GM19452 (cell line): ENCODE measurements around the gene JMJD8.

Source experiments
- ATAC-seq: cut with Tn5 transposase; IDR thresholded peaks from one replicate; pipeline ENCODE4 v1.9.1; 2021; ENCODE audit not compliant: unreplicated experiment

Gene JMJD8

DNA sequence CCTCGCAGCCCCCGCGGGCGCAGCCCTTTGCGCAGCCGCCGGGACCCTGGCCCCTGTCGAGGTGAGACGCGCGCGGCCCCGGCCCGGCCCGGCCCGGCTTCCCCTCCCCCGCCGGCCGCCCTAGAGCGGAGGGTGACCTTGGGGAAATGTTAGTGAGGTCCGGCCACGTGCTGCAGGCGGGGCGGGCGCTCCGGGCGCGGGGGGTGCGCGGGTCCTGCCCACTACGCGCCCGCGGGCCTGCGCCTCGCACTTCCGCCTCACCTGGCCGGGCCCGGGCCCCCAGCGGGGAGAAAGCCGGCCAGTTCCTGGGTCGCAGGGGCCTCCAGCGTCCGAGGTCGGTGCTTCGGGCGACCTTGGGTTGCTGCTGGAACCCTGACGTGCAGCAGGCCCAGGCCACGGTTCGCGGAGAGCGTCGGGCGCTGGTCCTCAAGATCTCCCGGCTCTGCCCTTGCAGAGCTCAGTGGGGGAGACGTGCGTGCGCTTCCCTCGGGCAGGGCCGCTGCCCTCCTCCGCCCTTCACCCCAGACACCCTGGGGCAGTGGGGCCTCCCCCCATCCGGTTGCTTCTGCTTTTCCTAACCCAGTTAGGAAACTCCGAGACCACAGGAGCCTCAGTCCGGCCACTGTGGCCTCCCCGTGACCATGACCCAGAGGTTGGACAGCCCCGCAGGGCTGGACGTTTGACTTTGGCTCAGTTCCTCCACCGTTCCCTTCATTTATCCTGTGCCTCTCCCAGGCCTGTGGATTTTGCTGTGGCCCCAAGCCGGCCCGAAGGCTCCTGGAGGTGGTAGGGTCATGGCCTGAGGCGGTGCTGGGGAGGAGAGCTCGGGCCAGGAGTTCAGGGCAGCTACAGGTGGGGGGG lies 41.7 kb downstream of the JMJD8 start:
- ATAC-seq, result peak; percentile 32

DNA sequence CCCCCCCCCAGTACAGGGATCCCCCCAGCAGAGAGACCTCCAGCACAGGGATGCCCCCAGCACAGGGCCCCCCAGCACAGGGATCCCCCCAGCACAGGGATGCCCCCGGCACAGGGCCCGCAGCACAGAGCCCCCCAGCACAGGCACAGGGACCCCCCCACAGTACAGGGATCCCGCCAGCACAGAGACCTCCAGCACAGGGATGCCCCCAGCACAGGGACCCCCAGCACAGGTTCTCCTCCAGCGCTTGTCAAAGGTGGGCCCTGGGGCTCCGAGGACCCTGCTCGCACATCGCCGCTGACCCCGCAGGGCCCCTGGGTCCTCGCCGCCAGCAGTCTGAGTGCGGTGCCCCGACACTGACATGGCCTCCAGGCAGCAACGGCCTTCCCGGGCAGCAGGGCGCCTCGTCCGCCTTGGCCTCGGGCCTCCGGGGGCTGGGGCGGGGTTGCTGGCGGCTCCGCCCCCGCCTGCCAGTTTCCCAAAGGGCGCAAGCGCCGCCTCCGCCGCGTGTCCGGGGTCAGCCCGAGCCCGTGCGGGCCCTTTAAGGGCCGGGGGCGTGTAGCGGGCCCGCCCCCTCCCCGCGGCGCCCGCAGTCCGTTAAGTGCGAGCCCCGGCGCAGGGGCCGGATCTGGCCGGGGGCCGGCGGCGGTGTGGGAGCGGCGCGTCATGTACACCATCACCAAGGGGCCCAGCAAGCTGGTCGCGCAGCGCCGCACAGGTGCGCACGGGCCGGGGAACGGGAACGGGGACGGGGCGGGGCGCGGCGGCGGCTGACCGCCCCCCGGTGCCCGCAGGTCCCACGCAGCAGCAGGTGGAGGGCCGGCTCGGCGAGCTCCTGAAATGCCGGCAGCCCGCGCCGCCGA lies 42.6 kb downstream of the JMJD8 start, which contains the start of gene MCRIP2:
MCRIP2 (plus strand) TSS at position 503 of the 863 bp plus-strand sequence; CDS start at position 667, 164 bp downstream.
- ATAC-seq, result peak; percentile 47

DNA sequence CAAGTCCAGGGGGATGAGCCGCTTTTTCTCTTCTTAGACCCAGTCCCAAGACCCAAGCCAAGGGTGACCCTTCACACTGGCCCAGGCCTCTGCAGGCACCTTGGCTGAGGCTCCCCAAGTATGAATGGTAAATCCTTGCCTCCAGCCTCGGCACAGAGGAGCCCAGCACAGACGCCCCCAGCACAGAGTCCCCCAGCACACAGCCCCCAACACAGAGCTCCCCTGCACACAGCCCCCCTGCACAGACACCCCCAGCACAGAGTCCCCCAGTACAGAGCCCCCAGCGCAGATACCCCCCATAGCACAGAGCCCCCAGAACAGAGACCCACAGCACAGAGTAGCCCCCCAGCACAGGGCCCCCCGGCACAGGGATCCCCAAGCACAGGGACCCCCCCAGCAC lies 43.5 kb downstream of the JMJD8 start:
- ATAC-seq, result no peak

DNA sequence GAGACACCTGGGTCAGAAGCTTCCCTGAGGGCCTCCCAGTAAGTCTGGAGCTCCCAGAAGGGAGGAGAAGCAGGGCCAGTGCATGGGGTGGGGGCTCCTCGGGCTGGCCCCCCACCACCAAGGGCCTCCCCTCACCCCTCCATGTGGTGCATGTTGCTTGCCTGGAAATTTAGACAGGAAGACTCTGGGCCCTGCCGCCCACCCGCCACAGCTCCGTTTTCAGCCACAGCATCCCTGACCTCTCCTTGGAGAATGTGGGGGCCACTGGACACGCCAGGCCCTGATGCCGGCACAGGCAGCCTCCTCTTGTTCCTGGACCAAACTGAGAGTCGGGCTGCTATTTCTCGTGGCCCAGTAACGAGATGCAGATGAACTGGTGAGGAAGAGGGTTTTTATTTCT lies 45.3 kb downstream of the JMJD8 start:
- no peak for ATAC-seq

DNA sequence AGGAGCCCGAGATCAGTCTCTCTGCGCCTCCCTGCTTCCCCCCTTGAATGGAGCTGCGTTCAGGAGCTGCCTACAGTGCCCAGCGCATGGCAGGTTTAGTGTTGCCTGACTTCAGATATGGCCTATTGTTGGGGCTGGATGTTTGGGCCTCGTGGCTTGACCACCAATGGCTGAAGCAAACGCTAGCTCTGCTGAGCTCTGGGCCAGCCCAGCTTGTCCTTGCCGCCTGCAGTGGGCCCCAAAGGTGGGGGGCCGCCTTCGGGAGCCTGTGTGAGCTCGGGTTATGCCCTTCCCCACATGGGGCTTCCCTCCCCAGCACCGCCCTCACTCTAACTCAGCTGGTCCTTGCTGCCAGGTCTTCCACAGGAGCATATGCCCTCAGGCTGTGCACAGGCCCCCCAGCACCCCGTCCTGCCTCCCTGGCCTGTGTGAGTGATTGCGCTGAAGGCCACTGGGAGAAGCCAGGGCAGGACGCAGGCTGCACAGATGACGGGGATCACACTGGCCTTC lies 46.0 kb downstream of the JMJD8 start:
- ATAC-seq, result no peak

DNA sequence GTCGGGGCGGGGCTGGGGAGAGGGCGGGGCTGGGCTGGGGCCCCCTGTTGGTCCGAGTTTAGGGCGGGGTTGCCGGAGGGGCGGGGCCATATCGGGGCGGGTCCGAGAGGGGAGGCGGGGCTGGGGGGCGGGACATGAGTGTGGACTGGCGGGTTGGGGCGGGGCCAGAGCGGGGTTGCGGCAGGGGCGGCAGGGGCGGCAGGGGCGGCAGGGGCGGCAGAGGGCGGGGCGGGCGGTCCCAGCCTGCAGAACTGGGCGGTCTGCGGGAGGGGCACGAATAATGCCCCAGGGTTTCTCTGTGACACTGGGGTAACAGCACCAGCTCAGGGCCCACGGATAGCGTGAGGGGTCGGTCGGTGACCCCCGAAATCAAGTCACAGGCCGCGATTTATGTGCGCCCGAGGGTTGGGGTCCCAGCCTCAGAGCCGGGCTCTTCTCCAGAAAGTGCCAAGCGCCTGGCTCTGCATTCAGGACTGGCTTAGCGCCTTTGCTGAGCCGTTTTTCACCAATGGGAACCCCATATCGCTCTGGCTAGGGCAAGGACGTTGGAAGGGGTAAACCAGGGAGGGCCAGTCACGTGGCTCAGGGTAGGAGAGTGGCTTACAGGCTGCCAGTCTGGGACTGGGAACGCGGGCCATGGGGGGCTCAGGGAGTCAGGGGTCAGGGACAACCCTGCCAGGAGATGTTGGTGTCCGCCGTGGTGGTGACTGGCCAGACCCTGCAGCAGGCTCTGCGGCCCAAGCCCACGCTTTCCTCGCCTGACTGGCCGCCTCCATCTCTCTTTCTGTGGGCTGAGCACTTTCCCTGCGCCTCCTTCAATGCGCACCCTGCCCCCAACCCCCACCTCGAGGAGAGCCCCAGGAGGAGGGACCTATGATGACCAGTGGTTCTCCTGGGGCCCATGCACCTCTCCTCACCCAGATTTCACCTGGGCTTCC lies 46.8 kb downstream of the JMJD8 start:
- ATAC-seq, result no peak

DNA sequence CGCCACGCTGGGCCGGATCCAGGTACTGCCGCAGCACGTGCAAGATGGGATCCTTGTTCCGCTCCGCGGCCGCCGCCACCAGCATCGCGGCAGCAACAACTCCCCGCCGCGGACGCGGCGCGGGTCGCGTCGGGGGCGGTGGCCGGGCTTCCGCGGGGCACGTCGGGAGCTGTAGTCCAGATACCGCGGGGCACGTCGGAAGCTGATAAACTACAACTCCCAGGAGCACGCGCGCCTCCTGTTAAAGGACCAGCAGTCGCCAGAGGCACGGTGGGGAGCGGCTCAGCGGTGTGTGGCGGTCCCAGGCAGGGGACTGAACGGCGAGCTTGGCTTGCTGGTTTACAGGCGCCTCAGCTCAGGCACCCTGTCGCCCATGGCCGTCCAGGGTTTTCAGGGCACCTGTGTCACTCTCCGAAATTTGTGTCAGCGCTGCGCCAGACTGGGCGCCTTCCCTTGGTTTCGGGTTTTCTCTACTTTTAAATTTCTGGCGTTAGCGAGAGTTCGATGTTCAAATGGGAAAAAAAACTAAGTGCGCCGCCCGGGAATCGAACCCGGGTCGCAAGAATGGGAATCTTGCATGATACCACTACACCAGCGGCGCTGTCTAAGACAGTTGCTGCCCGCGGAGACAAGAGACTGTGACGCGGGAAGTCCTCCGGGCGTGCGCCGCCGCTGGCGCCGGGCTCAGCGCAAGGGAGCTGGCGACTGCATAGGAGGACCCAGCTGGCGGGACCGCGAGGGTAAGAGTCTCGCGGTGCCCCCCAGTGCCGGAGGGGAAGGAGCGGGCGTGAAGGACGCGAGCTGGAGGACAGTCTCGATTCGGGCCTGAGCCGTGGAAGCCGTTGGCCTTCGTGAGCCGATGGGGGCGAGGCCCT lies 47.7 kb downstream of the JMJD8 start, which contains the start of gene METTL26:
METTL26 (minus strand) TSS at position 100 of the 875 bp plus-strand sequence; CDS start at position 85, 15 bp downstream.
- ATAC-seq, result peak; percentile 74

DNA sequence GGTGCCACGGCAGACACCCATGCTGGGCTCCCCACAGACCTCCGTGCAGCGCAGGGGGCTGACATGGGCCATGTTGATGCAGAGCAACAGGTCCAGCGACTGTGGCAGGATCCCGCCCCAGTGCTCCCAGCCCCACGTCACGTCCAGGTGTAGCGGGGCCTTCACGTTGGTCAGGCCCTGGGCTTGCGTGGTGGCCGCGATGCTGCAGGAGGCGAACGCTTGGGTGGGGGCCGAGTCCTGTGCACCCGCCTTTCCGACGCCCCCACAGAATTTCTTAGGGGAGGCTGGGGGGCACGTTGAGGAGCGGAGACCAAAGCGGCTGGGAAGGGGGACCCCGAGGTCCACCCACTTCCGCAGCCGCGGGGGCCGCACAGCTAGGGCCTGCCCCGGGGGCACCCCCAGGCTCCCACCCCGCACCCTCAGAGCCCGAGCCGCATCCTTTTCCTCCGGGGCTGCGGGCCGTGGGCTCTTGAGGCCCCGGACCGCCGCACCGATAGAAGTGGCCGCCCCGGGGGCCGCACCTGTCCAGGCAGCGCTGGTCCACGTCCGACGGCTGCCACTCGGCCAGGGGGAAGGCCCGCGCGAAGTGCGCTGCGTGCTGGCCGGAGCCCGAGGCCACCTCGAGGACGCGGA lies 48.4 kb downstream of the JMJD8 start:
- peak; percentile 10 for ATAC-seq

DNA sequence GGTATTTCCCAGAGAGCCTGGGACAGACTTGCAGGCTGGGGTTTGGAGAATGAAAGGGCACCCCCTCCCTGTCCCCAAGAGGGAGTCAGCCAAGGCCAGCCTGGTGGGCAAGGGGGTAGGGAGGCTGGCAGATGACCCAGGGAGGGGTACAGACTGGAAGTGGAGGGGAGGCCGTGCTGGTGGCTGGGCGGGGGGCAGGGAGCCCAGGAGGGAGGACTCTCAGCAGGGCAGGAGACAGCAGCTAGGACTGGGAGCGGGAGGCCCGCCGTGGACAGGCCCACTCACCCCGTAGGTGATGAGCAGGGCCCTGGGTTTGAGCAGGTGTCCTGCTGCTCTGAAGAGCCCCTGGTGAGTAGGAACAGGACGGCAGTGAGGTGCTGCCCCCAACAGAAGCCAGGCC lies 49.1 kb downstream of the JMJD8 start:
- no peak for ATAC-seq

DNA sequence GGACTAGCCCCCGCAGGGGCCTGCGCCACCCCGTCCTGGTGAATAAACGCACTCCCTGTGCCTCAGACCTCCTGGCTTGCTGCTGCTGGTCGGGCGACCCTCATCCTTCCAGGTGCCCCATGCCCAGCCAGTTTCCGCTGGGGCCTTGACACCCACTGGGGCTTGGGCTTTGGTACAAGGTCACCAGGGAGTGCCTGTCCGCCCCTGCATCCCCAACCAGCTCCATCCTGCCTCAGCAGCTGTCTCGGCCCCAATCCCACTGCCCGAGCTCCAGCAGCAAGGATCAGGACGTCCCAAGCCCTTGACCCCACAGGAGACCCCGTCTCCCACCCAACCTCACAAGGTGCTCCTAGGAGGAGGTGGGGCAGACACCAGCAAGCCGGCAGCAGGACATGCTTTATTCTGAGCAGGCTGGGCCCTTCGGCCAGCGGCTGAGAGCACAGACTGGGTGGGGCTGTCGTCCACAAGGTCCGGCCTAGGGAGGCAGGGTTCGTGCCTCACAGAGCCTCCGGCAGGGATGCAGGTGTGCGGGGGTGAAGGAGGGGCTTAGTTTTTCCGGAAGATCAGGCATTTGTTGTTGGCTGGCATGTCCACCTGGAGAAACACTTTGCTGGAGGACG lies 50.0 kb downstream of the JMJD8 start:
- no peak for ATAC-seq

DNA sequence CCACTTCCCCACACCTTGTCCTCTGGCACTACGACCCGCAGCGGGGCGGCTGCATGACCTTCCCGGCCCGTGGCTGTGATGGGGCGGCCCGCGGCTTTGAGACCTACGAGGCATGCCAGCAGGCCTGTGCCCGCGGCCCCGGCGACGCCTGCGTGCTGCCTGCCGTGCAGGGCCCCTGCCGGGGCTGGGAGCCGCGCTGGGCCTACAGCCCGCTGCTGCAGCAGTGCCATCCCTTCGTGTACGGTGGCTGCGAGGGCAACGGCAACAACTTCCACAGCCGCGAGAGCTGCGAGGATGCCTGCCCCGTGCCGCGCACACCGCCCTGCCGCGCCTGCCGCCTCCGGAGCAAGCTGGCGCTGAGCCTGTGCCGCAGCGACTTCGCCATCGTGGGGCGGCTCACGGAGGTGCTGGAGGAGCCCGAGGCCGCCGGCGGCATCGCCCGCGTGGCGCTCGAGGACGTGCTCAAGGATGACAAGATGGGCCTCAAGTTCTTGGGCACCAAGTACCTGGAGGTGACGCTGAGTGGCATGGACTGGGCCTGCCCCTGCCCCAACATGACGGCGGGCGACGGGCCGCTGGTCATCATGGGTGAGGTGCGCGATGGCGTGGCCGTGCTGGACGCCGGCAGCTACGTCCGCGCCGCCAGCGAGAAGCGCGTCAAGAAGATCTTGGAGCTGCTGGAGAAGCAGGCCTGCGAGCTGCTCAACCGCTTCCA lies 50.6 kb downstream of the JMJD8 start:
- ATAC-seq, result no peak

DNA sequence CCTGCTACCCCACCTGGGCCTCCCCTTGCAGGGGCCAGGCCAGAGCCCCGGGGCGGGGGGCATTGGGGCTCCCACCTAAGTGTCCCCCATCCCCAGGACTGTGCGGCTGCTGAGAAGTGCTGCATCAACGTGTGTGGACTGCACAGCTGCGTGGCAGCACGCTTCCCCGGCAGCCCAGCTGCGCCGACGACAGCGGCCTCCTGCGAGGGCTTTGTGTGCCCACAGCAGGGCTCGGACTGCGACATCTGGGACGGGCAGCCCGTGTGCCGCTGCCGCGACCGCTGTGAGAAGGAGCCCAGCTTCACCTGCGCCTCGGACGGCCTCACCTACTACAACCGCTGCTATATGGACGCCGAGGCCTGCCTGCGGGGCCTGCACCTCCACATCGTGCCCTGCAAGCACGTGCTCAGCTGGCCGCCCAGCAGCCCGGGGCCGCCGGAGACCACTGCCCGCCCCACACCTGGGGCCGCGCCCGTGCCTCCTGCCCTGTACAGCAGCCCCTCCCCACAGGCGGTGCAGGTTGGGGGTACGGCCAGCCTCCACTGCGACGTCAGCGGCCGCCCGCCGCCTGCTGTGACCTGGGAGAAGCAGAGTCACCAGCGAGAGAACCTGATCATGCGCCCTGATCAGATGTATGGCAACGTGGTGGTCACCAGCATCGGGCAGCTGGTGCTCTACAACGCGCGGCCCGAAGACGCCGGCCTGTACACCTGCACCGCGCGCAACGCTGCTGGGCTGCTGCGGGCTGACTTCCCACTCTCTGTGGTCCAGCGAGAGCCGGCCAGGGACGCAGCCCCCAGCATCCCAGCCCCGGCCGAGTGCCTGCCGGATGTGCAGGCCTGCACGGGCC lies 51.4 kb downstream of the JMJD8 start:
- ATAC-seq, result no peak

DNA sequence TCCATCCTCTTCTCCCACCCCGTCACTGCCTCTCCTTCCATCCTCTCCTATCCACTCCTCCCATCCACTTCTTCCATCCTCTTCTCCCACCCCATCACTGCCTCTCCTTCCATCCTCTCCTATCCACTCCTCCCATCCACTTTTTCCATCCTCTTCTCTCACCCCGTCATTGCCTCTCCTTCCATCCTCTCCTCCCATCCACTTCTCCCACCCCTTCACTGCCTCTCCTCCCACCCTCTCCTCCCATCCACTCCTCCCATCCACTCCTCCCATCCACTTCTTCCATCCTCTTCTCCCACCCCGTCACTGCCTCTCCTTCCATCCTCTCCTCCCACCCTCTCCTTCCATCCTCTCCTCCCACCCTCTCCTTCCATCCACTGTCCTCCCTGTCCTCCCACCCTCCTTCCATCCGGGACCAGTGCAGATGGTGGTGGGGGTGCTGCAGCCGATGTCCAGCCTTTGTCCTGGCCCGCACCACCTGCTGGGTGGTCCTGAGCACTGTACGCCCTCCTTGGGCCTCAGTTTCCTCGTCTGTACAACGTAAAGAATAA lies 52.3 kb downstream of the JMJD8 start:
- no peak for ATAC-seq
